Left kidney (tissue), 2 donors: ENCODE data around the gene ME3. TPM values are rescaled to one million over a fixed set of nuclear protein-coding genes. Genes with fewer than 3 reads are reported as not detected.
"Not testable (repeated sequence)": the region's sequence is repeated elsewhere in the genome, so short reads cannot be mapped to it uniquely, and the experiment has no call there.

Experiments used
- DNase-seq: peaks from one replicate; pipeline ENCODE4 v3.0.0-alpha.2; 2013
- polyA plus RNA-seq: library from polyadenylated mRNA; unstranded; fragments of 120-200 nt; gene quantifications from one replicate; pipeline ENCODE4 v1.2.1, GENCODE V29; 2013; ENCODE audit not compliant: insufficient read length

Gene ME3
- polyA plus RNA-seq, 1 donor: 29.7 TPM

DNA sequence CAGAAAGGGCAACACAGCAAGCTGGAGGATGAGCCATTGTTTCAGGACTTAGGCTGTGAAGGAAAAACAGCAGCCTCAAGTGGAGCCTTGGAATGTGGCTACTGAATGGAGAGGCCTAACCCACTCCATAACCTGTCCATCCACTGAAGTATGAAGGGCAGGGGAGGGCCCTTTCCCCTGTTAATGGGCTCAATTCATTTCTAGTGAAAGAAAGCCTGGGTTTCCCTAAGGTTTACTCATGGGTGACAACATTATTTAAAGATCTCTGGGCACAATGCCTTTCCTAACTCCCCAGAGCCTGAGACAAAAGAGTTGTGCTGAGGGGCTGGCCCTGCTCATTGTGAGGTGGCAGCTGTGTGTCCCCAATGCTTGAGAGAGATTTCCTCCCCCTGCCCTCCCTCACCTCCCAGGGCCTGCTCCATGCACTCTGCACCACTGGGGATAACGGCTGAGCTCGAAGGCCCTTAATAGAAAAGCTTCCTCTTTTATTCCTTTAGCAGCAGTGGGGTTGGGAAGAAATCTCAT is 83.8 kb downstream of the ME3 start:
- peak; percentile 41 for DNase-seq

DNA sequence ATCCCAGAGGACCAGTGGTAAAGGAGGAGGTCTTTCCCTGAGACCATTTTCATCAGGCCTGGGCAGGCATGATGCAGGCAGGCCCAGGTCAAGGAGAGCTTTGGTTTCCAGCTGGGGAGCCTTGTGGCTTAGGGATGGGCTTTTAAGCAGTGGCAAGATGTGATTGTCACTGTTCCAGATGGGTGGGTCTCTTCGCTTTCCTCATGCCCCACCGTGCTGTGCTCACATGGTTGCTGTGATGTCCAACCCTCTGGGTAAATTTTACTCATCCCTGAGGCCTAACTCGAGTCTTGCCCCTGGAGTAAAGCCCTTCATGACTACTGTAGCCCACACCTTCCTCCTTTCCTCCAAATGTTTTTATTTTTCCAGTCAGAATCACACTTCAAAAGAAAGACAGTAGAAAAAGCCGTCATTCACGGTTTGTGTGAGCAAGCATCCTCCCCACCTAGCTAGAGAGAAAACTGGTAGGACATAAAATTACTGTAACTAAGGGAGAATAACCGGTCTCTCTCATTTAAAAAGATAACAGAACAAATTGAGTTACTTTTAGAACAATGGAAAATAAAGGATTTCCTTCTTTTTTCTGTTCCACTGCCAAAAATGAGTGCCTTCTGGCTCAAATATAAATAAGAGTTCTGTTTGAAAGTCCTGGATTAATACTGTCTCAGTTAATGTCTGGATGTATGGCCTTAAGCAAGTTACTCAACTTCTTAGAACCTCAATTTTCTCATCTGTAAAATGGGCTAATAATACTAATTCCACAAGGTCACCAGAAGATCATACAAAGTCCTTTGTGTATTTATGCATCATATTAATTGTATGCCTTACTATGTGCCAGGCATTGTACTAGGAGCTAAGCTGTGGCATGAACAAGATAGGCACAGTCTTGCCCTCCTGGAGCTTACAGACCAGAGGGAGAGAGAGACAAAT is 84.9 kb downstream of the ME3 start:
- DNase-seq: no peak

DNA sequence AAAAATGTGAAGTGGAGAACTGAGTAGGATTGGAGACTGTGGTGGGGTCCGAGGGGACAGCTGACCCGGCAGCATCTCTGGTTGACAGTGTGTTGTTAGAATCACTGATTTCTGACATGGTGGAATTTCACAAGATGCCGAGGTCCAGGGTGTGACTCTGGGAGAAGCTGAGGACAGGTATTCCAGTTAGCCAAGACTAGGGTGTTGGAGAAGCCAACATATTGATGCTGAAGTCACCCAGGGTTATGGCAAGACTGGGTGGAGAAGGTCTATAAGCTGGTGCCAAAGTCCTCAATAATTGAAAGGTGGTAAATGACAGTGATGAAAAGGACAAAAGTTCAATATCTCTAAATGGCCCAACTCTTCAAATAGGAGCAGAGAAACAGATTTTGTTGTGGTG is 86.1 kb downstream of the ME3 start:
- no peak for DNase-seq

- DNase-seq: no peak
Observed at GRCh38 chr11:86582898-86583297, 89.5 kb downstream of the ME3 start.

GRCh38 chr11:86580535-86580934 is 91.9 kb downstream of the ME3 start:
- no peak for DNase-seq

DNA sequence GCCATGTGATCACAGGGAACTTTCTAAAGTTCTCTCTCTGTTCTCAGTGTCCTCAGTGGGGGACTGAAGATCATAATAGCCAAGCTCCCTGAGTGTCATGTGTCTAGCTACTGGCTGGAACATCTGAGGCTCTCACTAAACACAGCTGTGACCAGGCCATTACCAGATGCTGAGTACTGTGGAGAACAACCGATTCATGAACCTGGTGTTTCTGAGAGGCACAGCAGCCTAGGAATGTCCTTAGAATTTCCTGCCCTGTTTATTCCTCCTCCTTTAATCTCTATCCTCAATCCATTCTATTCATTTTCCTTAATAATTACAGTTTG is 93.0 kb downstream of the ME3 start:
- DNase-seq: no peak

DNA sequence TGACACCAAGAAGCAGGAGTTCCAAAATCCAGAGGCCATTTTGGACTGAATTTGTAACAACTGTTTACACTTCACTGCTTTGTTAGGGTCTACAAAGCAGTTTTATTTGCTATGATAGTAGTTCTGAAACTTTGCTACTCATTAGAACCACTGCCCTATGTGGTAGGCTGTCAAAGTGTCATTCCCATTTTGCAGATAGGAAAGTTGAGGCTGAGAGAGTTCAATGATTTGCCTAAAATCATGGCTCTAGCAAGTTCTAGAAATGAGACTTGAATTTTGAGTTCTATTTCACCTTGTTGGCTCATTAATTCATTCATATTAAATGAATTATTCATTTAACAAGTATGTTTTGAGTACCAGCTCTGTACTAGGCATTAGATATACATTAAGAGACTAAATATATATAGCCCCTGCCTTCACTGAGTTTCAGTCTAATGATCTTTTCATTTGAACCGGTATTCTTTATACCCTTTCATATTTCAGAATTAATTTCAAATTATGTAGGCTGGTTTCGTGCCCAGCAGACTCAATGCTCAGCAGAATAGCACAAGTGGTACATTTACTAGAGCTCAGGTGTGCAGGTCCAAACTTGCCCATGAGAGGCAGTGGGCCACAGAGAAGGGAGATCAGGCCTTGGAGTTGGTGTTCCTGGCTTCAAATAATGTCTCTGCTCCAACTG is 93.5 kb downstream of the ME3 start:
- DNase-seq: no peak

DNA sequence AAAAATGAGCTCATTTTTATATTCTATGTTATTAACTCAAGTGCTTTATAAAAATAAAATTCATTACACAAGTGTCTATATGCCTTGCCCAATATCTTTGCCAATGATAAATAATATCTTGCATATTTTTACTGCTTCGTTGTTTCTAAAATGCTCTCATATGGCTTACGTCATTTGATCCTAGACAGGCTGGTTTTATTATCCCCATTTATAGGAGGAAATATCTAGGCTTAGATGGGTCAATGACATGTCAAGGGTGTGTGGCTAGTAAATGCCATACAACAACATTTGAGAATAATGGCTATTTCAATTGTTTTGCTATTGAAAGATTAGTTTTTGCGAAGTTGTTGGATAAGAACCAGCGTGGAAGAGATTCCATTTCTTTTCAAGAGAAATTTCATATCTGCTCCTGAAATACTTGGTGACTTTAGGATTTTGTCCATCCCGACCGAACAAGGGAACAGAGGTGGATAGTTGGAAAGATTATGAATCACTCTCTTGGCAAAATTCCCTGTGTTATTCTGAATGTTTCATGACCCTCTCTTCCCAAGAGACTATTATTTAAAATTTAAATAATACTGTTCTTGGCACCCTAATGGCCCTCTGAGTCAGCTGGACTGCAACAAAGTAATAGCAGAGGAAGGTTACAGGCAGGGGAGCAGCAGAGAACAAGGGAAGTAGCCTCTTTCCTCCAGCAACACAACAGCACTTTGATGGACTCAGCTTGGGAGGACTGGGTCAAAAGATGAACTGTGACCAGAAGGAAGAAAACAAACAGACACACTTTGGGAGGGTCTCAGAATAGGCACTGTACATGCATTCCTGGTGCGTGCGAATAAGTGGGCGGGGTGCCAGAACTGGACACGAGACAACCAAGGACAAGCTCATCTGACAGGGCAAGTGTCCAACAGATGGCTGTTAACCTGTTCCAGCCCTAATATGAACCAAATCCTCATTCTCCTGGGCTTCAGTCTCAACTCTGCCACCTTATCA is 94.5 kb downstream of the ME3 start:
- peak; percentile 36 for DNase-seq

- no peak for DNase-seq
Observed at GRCh38 chr11:86576946-86577624, 95.3 kb downstream of the ME3 start.

DNA sequence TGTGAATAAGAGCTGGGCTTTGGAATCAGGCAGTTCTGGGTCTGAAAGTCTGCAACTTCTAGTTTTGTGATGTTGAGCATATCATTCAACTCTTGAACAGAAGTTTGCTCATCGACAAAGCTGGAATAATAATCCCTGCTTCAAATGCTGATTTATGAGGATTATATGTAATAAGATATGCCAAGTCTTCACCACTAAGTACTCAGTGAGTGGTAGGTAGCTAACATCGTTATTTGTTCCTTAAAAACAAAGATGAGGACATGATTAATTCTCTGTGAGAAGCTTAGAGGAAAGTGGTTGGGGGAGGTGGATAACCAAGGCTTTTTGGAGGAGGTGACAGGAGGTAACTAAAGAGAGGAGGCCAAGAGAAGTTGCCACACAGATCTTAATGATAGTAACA is 96.5 kb downstream of the ME3 start:
- DNase-seq: no peak

DNA sequence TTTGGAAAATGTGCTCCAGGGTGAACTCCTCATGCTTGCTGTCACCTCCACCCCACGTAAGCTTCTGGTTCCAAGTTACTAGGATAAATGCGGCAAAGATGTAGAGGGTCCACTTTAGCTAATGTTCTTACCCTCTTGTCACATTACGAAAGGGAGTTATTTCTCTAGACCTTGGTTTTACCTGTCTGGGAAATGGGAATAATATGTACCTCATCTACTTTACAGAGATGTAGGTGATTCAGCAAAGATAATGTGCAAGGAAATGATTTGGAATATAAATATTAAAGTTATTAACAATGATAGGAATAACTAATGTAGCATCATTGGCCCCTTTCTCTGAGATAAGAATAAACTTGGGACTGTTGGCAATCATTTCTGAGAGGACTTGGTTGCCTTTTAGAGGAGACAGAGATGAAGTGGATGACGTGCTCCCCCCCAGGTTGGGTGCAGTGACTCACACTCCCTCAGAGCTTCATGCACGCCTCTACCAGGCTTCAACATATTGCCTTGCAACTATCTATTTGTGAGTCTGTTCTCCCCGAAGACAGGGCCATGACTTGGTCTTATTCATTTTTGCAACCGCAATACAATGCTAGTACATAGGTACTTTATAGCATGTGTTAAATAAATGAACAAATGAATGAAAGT is 97.1 kb downstream of the ME3 start:
- DNase-seq: no peak

- DNase-seq: peak; percentile 56
Observed at GRCh38 chr11:86574493-86575207, 97.8 kb downstream of the ME3 start.

- no peak for DNase-seq
Observed at GRCh38 chr11:86571273-86571948, 101.0 kb downstream of the ME3 start.

DNA sequence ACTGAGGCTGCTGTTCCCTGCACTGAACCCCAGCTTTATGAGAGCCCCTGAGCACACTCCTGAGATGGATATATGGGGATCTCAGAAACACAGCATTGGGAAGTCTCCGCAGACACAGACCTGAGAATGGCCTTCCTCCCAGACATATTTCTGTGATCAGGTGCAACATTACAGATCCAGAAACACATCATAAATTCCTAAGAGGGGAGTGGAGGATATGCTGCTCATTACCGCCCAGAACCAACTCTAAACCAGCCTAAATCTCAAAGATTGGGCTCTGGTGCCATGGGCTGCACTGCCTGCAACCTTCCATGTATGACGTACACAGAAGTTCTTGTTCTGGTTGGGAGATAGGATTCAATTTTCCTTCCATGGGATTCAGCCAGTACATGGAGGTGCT is 102.0 kb downstream of the ME3 start:
- no peak for DNase-seq

- no peak for DNase-seq
Observed at GRCh38 chr11:86570020-86570419, 102.4 kb downstream of the ME3 start.

GRCh38 chr11:86569109-86569508 is 103.3 kb downstream of the ME3 start:
- DNase-seq: no peak

GRCh38 chr11:86565801-86566312 is 106.6 kb downstream of the ME3 start:
- DNase-seq: no peak

DNA sequence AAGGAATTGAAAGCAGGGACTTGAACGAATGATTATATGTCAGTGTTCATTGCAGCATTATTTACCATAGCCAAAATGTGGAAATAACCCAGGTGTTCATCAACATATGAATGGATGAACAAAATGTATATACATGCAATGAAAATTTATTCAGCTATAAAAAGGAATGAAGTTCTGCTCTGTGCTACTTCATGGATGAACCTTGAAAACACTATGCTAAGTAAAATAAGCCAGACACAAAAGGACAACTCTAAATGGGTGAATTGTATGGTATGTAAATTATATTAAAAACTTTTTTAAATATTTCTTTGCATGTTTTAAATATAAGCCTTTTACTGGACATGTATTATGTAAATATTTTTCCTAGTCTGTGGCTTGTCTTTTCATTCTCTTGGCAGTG is 107.0 kb downstream of the ME3 start:
- no peak for DNase-seq

DNA sequence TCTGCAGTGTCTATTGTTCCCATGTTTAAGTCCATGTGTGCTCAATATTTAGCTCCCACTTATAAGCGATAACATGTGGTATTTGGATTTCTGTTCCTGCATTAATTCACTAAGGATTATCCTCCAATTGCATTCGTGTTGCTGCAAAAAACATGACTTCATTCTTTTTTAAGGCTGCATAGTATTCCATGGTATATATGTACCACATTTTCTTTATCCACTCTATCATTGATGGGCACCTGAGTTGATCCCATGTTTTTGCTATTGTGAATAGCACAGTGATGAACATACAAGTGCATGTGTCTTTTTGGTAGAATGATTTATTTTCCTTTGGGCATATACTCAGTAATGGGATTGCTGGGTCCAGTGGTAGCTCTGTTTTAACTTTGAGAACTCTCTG is 109.6 kb downstream of the ME3 start:
- not testable (repeated sequence) for DNase-seq
